D721Med (cell line): Measurements from ENCODE around the gene SULT4A1.

ENCODE experiments used
- DNase-seq: peaks from one replicate; pipeline ENCODE4 v3.0.0; 2011; ENCODE audit warnings: low spot score; ENCODE audit not compliant: insufficient read length
- FAIRE-seq: peaks from 2 replicates; lab custom pipeline; 2011; peaks lifted over from hg19 to GRCh38; lab: Jason Lieb, UNC
- TF ChIP-seq, protein P1 (sequence below): IDR thresholded peaks from 2 replicates; pipeline ENCODE4 v1.5.1; 2012; ENCODE audit warnings: mild to moderate bottlenecking, control low read depth; ENCODE audit not compliant: insufficient read depth; ENCODE audit errors: missing control alignments

The SULT4A1 gene

DNA sequence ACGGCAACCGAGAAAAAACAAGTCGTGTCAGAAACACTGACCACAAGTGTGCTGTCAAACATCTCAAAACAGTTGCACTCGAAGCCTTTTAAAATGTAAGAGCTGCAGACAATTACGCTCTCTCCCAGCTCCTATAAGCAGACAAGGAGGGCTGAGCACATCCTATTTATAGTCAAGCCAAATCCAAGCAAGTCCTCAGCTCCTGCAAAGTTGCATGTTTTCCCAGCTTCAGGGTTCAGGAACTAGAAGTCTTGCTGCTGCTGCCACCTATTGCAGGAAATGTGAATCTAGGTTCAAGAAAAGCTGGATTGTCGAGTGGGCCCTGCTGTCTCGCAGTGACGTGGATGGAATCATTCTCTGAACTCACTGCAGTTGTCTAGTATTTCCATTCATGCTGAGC lies 65.7 kb downstream of the SULT4A1 start:
- no peak for FAIRE-seq
- TF ChIP-seq, protein P1, sequence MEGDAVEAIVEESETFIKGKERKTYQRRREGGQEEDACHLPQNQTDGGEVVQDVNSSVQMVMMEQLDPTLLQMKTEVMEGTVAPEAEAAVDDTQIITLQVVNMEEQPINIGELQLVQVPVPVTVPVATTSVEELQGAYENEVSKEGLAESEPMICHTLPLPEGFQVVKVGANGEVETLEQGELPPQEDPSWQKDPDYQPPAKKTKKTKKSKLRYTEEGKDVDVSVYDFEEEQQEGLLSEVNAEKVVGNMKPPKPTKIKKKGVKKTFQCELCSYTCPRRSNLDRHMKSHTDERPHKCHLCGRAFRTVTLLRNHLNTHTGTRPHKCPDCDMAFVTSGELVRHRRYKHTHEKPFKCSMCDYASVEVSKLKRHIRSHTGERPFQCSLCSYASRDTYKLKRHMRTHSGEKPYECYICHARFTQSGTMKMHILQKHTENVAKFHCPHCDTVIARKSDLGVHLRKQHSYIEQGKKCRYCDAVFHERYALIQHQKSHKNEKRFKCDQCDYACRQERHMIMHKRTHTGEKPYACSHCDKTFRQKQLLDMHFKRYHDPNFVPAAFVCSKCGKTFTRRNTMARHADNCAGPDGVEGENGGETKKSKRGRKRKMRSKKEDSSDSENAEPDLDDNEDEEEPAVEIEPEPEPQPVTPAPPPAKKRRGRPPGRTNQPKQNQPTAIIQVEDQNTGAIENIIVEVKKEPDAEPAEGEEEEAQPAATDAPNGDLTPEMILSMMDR = peak; percentile 47
- DNase-seq = no peak

DNA sequence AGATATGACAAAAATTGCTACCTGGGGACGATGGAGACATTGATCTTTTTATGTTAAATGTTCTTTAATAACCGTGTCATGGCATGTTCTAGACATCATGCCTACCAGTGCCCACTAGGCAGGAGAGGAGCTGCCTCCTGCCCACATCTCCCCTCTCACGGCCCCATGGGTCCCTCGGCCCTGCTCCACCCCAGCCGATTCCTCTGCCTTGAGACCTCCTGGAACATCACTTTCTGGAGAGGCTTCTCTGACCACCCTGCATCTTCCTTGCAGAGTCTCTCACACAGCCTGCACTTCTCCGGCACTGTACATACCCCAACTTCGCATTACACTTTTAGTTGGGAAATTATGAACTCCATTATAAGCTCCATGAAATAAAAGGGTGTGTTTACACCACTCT lies 67.0 kb downstream of the SULT4A1 start:
- TF ChIP-seq, protein P1 = no peak
- DNase-seq (no peak), FAIRE-seq (no peak)

DNA sequence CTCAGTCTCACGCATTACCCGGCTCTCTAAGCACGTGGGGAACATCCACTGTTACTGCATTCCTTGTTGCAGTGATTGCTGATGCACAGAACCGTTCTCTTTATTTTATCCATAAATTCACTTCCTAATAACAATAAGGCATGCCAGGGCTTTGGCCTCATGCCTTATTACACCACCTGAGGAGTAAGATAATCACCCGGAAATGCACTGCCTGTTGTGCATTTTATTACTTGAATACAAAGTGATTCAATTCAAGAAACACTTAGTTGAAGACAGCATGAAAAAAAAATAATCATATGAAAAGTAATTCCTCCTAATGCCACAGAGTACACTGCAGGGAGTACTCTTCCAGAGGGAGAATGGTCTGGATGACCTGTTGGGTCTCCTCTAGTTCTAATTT lies 69.4 kb downstream of the SULT4A1 start:
- FAIRE-seq = no peak
- TF ChIP-seq, protein P1 = no peak
- no peak for DNase-seq

DNA sequence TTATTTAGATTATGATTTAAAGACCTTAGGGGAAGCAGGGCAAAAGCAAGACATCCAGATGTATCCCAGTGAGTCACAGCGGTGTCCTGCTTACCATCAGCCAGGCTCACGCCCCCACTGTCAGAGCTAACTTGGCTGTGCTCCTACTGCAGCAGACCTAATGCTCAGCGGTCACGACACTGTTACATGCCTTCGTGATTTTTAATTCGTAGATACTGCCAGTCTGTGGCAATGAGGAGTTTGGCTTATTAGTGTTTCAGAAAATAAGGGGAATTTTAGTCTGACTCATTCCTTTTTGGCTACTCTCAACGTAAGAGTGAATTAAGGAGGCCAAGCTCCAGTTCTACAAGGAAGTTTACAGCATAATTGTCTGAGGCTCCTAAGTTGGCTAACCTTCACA lies 72.9 kb downstream of the SULT4A1 start:
- DNase-seq = no peak
- FAIRE-seq = no peak
- TF ChIP-seq, protein P1 = no peak

DNA sequence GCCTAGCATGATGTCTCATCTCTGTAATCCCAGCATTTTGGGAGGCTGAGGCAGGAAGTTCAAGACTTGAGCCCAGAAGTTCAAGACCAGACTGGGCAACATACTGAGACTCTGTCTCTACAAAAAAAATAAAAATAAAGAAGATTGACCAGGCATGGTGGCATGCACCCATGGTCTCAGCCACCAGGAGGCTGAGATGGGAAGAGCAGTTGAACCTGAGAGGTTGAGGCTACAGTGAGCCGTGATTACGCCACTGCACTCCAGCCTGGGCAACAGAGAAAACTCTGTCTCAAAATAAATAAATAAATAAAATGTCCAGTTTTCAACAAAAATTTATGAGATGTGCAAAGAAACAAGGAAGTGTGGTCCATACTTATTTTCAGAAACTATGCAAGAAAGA lies 78.5 kb downstream of the SULT4A1 start:
- DNase-seq = no peak
- no peak for FAIRE-seq
- TF ChIP-seq, protein P1 = no peak

DNA sequence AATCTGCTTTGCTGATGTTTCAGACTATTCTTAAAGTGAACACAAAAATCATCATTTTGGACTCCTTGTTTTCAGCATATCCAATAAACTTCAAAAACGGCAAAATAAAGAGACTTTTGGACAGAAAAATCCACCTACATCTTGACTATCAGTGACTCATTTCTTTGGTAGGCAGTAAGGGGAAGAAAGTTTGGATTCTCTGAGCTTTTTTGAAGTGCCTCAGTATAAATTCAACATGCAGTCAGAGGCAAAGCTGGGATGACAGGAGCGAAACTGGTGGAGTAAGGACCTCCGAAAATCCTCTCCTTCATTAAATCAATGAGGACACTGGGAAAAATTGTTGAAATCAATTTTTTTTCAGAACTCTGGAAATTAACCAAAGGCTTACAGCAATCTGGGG lies 79.9 kb downstream of the SULT4A1 start:
- DNase-seq = no peak

DNA sequence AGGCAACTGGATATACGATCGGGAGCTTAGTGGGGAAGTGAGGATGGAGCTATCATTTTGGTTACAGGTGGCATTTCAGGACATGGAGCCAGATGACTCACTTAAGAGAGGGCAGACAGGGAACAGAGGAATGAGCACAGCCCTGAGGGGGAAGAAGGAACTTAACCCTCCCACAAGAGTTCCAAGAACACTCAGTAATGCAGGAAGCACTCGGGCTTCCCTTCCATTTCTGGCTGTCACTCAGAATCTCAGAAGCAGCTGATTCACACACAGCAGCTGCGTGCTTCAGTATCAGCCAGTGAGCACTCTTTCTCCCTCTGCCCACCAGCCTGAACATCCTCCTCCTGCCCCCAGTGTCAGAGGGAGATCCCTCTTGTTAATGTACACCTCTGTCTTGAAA lies 85.0 kb downstream of the SULT4A1 start:
- TF ChIP-seq, protein P1 = no peak
- no peak for DNase-seq
- no peak for FAIRE-seq

More for the DNA sequence above, 79.9 kb downstream of the SULT4A1 start:
- TF ChIP-seq, protein P1 = no peak
- no peak for FAIRE-seq
